Bronchial epithelial cell (primary cell): Measurements from ENCODE around the gene ZBTB16. TPM values are rescaled to one million over a fixed set of nuclear protein-coding genes. Genes with fewer than 3 reads are reported as not detected.

Source experiments
- DNase-seq: peaks from one replicate; pipeline ENCODE4 v3.0.0-alpha.2; 2010; ENCODE audit warnings: low read depth
- FAIRE-seq: peaks from 2 replicates; lab custom pipeline; 2011; peaks lifted over from hg19 to GRCh38; lab: Jason Lieb, UNC
- H3K27me3 ChIP-seq: 2 replicates; pipeline ENCODE4 v1.5.1; 2011; ENCODE audit warnings: low read length; ENCODE audit not compliant: control insufficient read depth, insufficient read depth
- H3K36me3 ChIP-seq: 2 replicates; pipeline ENCODE4 v1.5.1; 2011; ENCODE audit warnings: low read length; ENCODE audit not compliant: control insufficient read depth, insufficient read depth
- H3K4me3 ChIP-seq: 2 replicates; pipeline ENCODE4 v1.5.1; 2011; ENCODE audit warnings: mild to moderate bottlenecking, low read depth, low read length, control low read depth
- total RNA-seq: library from RNA; depleted of rRNA; stranded (reverse); fragments of >200 nt; gene quantifications from 2 replicates; pipeline ENCODE4 v1.2.1, GENCODE V29; 2014
- TF ChIP-seq, protein P1 (sequence below): IDR thresholded peaks from 2 replicates; pipeline ENCODE4 v1.5.1; 2011; ENCODE audit warnings: mild to moderate bottlenecking, moderate library complexity, low read length, control low read depth, inconsistent platforms; ENCODE audit not compliant: insufficient read depth, severe bottlenecking

ZBTB16 gene
- total RNA-seq, 1 donor from 2014 or later, result 3.2 TPM

DNA sequence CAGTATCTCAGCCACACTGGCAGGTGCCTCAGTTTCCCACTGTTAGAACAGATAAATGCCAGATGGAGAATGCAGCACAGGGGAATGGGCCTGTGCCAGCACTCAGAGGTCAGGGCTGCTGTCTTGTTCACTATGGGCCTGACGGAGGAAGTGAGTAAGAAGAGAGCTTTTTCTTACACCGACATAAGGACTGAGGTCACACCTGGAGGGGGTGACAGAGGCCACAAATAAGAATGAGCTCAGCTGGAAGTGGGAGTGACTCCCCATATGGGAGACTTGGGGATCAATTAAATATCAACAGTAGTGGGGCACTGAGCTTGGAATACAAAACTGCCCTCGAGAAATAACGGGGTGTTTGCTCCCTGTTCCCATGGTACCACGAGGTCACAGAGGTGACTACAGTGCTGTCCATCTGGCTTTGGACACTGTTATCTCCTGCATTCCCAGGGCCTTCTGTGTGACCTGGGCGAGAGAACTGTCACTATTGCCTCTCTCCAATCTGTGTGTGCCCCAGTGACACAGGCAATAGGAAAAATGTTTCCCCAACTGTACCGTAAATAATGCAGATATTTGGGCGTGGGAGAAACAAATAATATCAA is 142.6 kb downstream of the ZBTB16 start:
- H3K4me3 ChIP-seq, result no peak overlapping the region
- no peaks in the 10 kb centered on the region for H3K36me3 ChIP-seq
- DNase-seq (no peak), FAIRE-seq (no peak)
- no peaks in the 10 kb centered on the region for H3K27me3 ChIP-seq
- TF ChIP-seq, protein P1, sequence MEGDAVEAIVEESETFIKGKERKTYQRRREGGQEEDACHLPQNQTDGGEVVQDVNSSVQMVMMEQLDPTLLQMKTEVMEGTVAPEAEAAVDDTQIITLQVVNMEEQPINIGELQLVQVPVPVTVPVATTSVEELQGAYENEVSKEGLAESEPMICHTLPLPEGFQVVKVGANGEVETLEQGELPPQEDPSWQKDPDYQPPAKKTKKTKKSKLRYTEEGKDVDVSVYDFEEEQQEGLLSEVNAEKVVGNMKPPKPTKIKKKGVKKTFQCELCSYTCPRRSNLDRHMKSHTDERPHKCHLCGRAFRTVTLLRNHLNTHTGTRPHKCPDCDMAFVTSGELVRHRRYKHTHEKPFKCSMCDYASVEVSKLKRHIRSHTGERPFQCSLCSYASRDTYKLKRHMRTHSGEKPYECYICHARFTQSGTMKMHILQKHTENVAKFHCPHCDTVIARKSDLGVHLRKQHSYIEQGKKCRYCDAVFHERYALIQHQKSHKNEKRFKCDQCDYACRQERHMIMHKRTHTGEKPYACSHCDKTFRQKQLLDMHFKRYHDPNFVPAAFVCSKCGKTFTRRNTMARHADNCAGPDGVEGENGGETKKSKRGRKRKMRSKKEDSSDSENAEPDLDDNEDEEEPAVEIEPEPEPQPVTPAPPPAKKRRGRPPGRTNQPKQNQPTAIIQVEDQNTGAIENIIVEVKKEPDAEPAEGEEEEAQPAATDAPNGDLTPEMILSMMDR, result no peak

DNA sequence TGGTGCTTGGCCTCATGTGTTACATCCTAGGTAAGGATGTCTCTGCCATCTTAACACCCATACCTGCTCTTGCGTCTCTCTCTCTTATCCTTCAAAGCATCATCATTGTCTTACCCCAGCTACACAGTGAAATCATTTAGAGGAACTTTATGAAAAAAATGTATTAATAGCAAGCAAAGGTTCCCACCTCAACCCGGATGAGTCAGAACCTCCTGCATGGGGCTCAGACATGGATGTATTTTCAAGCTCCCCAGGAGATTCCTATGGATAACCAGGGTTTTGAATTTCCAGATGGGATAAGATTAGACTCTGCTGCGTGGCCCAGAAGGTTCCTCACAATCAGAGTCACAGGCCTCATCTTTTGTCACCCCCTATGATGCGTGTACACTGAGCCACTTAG is 147.6 kb downstream of the ZBTB16 start:
- DNase-seq (no peak), FAIRE-seq (no peak)
- Histone ChIP-seq H3K27me3 (no peaks in the 10 kb centered on the region), H3K4me3 (no peak overlapping the region), H3K36me3 (peaks cover 2% of the 10 kb centered on the region)
- TF ChIP-seq, protein P1, result no peak

DNA sequence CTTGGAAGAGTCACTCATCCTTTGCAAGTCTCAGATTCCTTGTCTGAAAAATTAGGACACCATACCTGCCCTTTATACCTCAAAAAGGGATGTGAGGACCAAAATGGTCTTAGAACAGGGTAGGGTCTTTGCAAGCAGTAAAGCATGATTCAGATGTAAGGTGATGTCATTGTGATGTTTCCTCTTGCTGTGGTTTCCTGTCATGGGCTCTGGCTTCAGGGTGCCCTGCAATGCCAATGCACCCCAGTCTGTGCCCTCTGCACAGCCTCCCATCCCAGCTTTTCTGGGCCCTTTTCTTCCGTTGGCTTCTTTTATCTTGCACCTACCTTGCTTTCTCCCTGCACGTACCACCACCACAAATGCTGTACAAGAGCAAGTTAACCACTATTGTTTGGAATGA is 148.9 kb downstream of the ZBTB16 start:
- DNase-seq, result peak; percentile 44
- no peak for FAIRE-seq
- Histone ChIP-seq H3K4me3 (no peak overlapping the region), H3K27me3 (no peaks in the 10 kb centered on the region), H3K36me3 (peaks cover 2% of the 10 kb centered on the region)
- TF ChIP-seq, protein P1, result no peak

DNA sequence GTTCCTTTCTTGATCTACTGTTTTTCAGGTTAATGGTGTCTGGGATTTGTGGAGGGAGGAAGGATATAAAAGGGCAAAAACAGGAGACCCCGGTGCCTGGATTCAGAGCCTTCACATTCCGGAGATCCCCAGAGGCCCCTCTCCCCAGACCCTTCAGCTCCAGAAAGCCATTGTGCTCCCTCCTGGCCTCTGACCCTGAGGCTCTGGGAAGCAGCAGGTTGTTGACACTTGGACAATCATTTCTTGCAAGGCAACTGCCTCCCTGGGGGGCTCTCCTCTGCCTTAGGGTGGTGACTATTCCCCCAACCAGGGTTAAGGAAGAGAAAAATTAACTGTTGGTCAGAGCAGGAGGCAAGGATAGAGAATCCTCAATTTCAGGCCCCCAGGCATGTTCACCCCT is 149.8 kb downstream of the ZBTB16 start:
- FAIRE-seq (no peak), DNase-seq (no peak)
- H3K36me3 ChIP-seq, result peaks cover 2% of the 10 kb centered on the region
- no peak overlapping the region for H3K4me3 ChIP-seq
- H3K27me3 ChIP-seq, result no peaks in the 10 kb centered on the region
- TF ChIP-seq, protein P1, result no peak

DNA sequence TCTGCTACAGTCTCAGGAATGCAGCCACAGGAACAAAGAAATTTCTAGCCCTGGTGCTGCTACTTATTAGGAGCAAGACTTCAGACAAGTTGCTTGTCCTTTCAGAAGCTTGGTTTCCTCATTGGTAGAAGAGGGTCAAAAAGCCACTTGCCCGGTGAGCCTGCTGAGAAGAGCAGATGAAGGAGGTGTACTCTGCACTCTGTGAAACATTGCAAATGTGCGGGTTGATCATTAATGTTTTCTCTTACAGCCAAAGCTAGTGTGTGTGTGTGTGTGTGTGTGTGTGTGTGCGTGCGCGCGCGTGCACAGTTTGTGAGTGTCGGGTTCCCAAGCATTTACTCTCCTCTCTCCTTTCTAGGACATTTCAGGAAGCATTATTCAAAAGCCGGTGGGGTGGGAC is 150.4 kb downstream of the ZBTB16 start:
- DNase-seq (no peak), FAIRE-seq (no peak)
- Histone ChIP-seq H3K4me3 (no peak overlapping the region), H3K36me3 (peaks cover 2% of the 10 kb centered on the region), H3K27me3 (no peaks in the 10 kb centered on the region)
- TF ChIP-seq, protein P1, result no peak

DNA sequence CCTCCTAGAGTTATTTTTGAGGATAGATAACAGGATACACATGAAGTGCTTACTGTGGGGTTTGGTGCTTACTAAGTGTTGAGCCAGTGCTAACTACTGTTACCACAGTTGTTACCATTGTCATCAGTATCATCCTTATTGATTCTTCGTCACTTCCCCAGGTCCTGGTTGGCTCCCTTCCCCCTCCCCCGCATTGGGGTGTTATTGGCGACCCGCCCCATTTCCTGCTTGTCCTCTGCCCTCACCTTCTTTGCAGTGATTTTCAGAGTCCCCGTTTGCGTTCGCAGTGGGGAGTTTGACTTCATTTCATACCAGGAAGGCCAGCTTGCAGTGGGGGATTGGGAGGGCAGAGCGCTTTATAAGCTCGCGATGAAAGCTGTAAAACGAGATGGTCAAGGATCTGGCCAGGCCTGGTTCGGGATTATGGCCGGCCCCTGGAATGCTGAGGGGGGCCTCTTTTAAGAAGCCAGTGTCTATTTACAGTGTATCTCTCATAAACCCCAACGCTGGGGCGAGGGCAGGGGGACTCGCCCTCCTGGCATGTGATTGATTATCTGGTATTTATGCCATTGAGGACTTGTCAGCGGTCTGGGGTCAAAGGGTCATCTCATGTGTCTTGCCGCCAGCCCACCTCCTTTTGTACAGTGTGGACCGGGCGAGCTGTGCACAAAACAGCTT is 152.1 kb downstream of the ZBTB16 start:
- H3K36me3 ChIP-seq, result peaks cover 2% of the 10 kb centered on the region
- no peaks in the 10 kb centered on the region for H3K27me3 ChIP-seq
- no peak for DNase-seq
- TF ChIP-seq, protein P1, result no peak
- H3K4me3 ChIP-seq, result no peak overlapping the region
- FAIRE-seq, result no peak
